Gastroesophageal sphincter (tissue), 3 donors: ENCODE measurements around the gene SLA2.

Experiments
- CTCF ChIP-seq, 4 experiments: fragments of 200-600 bp in 2 of 4; fragments of 450-650 bp in 2 of 4; sonication (generic) in 1 of 4; IDR thresholded peaks; one replicate each; pipeline ENCODE4 v1.5.1; 2017 to 2019; ENCODE audit warnings: antibody characterized with exemption in 4 of 4, mild to moderate bottlenecking in 2 of 4, moderate library complexity in 2 of 4
- EP300 ChIP-seq: sonication (generic); formaldehyde crosslinking; IDR thresholded peaks from one replicate; pipeline ENCODE4 v1.6.1; 2017; ENCODE audit warnings: antibody characterized with exemption, mild to moderate bottlenecking
- POLR2A ChIP-seq, 2 donors: fragments of 450-650 bp; IDR thresholded peaks; one replicate each; pipeline ENCODE4 v1.6.1; 2017; ENCODE audit warnings: antibody characterized with exemption in 2 of 2, mild to moderate bottlenecking in 2 of 2, moderate library complexity in 1 of 2
- POLR2AphosphoS5 ChIP-seq: sonication (generic); formaldehyde crosslinking; IDR thresholded peaks from one replicate; pipeline ENCODE4 v1.6.1; 2017; ENCODE audit warnings: antibody characterized with exemption

GRCh38 chr20:36632147-36632486, 13.9 kb downstream of the SLA2 start:
- TF ChIP-seq CTCF (IDR thresholded peaks at IDR 0.05) (no peak), POLR2A (IDR thresholded peaks at IDR 0.05) (no peak), EP300 (no peak), POLR2AphosphoS5 (no peak)
